Skeletal muscle satellite cell (primary cell): Measurements from ENCODE around the gene NSMCE4A.
A peak's percentile ranks its signal among the peaks of the same experiment; 100 is the strongest.
"Not testable (repeated sequence)": the region's sequence is repeated elsewhere in the genome, so short reads cannot be mapped to it uniquely, and the experiment has no call there.

Experiments
- H3K27me3 ChIP-seq: 2 replicates; pipeline ENCODE4 v1.7.0; 2013; ENCODE audit warnings: low read length; ENCODE audit not compliant: control insufficient read depth, insufficient read depth
- H3K36me3 ChIP-seq: 2 replicates; pipeline ENCODE4 v1.7.0; 2013; ENCODE audit warnings: mild to moderate bottlenecking, control low read depth, low read length; ENCODE audit not compliant: insufficient read depth
- H3K4me1 ChIP-seq: 2 replicates; pipeline ENCODE4 v1.7.0; 2013; ENCODE audit warnings: low read length; ENCODE audit not compliant: control insufficient read depth, insufficient read depth
- H3K4me2 ChIP-seq: 2 replicates; pipeline ENCODE4 v1.7.0; 2013; ENCODE audit warnings: mild to moderate bottlenecking, low read length
- H3K4me3 ChIP-seq: 2 replicates; pipeline ENCODE4 v1.7.0; 2013; ENCODE audit warnings: low read length
- H3K9ac ChIP-seq: 2 replicates; pipeline ENCODE4 v1.7.0; 2013; ENCODE audit warnings: mild to moderate bottlenecking, low read depth, low read length, moderate library complexity
- H3K9me3 ChIP-seq: replicated peaks from 2 replicates; pipeline ENCODE4 v1.7.0; 2013; ENCODE audit warnings: mild to moderate bottlenecking, control low read depth, low read length

The NSMCE4A gene

DNA sequence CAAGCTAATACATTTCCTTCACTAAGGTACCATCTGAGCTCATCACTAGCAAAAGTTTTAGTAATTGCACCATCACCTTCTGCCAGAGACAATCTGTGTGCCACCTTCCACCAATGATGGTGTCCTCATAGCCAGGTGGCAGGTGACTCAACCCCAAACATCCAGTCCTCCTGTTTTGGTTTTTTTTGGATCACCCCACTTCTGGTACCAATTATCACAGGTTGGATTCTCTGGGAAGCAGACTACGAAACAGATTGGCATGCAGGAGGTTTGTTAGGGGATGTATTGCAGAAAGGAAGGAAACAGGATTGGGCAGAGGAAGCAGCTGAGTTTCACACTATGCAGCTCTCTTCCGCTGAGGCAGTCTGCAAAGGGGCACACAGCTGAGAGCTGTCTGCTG, 9.4 kb upstream of the NSMCE4A start:
- Histone ChIP-seq H3K4me1 (no peaks in the 10 kb centered on the region), H3K36me3 (no peaks in the 10 kb centered on the region), H3K4me2 (no peak overlapping the region), H3K4me3 (no peak overlapping the region), H3K9me3 (no peaks in the 10 kb centered on the region), H3K9ac (no peak overlapping the region), H3K27me3 (no peaks in the 10 kb centered on the region)

DNA sequence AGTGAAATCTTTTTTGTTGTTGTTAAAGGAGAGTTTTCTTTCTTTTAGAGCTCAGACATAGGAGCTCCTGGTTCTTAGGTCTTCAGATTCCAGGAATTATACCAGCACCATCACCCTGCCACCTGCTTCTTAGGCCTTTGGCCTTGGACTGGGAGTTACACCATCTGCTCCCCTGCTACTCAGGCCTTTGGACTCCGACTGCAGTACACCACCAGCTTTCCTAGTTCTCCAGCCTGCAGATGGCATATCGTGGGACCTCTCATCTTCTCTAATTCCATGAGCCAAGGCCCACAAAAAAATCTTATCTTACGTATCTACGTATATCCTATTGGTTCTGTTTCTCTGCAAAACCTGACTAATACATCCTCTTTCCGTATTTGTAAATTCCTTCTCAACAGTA, 8.8 kb upstream of the NSMCE4A start:
- H3K27me3 ChIP-seq: no peaks in the 10 kb centered on the region
- H3K9ac ChIP-seq: no peak overlapping the region
- H3K4me3 ChIP-seq: no peak overlapping the region
- H3K9me3 ChIP-seq: no peaks in the 10 kb centered on the region
- H3K36me3 ChIP-seq: no peaks in the 10 kb centered on the region
- no peaks in the 10 kb centered on the region for H3K4me1 ChIP-seq
- H3K4me2 ChIP-seq: no peak overlapping the region

DNA sequence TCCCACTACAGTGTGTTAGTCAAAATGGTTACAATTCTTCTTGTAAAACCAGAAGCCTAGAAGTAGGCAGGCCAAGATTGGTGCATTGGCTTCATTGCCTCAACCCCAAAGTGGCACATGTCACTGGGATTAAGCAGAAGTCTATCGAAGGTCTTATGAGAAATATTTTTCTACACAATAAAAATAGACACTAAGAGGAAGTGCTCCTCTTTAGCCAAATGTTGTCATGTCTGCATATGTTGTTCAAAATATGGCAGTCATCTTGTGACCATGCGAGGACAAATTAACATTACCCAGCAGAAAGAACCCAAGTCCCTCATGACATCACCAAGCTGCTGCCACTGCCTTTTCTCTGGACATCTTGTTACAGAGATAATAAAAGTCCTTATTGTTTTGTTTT, 6.3 kb upstream of the NSMCE4A start:
- H3K4me2 ChIP-seq: no peak overlapping the region
- H3K27me3 ChIP-seq: no peaks in the 10 kb centered on the region
- no peaks in the 10 kb centered on the region for H3K9me3 ChIP-seq
- H3K4me3 ChIP-seq: no peak overlapping the region
- H3K4me1 ChIP-seq: no peaks in the 10 kb centered on the region
- H3K9ac ChIP-seq: no peak overlapping the region
- H3K36me3 ChIP-seq: no peaks in the 10 kb centered on the region

DNA sequence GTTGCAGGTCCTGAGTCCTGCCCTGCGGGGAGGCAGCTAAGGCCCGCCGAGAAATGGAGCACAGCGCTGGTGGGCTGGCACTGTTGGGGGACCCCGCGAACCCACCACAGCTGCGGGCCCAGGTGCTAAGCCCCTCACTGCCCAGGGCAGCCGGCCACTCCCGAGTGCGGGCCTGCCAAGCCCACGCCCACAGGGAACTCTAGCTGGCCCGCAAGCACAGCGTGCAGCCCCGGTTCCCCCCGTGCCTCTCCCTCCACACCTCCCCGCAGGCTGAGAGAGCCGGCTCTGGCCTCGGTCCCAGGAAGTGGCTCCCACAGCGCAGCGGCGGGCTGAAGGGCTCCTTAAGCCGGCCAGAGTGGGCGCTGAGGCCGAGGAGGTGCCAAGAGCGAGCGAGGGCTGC, 3.5 kb upstream of the NSMCE4A start:
- H3K4me2 ChIP-seq: no peak overlapping the region
- H3K36me3 ChIP-seq: no peaks in the 10 kb centered on the region
- no peaks in the 10 kb centered on the region for H3K9me3 ChIP-seq
- H3K9ac ChIP-seq: no peak overlapping the region
- H3K27me3 ChIP-seq: no peaks in the 10 kb centered on the region
- peaks cover 1% of the 10 kb centered on the region for H3K4me1 ChIP-seq
- H3K4me3 ChIP-seq: no peak overlapping the region

DNA sequence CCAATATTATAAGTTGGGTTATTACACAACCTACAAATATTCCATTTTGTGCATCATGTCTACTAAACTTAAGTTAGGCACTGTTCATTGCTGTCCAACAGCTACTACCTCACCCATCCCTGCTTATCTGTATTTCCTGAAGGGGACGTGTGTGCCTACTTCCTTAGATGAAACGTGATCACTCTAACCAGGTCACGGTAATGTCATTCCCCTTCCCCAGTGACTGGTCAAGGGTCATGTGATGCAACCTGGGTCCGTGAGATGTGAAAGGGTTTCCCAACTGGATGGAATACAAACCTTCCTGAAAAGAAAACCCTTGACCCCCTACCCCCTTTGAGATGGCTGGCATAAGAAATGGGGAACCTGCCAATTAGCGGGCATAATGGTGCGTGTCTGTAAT, 1.6 kb upstream of the NSMCE4A start:
- Histone ChIP-seq H3K27me3 (no peaks in the 10 kb centered on the region), H3K4me3 (no peak overlapping the region), H3K4me1 (peaks cover 4% of the 10 kb centered on the region), H3K9ac (no peak overlapping the region), H3K9me3 (no peaks in the 10 kb centered on the region), H3K4me2 (no peak overlapping the region), H3K36me3 (no peaks in the 10 kb centered on the region)

DNA sequence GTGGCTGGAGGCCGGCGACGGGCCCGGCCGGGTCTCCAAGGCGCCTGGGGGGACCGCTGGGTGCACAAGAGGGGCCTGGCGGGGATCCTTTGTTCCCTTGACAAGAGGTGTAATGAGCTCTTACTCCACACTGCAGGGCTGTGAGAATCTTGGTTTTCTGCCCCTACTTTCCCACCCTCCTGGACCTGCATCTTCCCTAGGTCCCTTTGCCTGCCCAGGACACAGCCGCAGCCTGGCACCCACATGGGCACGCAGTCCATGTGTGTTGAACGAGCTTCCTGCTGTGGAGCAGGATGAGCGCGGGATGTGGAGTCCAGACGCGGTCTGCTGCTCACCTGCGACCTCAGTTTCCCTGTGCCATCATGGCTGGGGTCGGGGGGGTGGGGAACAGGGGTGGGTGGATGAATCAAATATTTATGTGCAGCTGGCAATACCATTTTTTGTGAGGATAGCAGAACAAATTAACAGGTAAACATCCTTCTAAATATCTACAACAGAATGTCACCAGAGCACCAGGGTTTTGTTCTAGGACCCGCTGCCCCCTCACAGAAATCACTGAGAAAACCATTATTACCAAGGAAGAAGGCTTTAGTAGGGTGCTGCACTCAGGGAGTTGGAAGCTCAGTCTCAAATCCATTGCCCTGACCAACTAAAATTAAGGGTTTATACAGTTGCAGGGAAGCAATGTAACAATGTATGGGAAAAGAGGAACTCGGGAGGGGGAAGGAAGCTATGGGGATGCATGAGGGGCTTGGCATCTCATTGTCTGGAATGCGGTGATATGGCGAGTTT, 474 bp upstream of the NSMCE4A start:
- Histone ChIP-seq H3K9me3 (no peaks in the 10 kb centered on the region), H3K36me3 (peaks cover 1% of the 10 kb centered on the region), H3K4me3 (peak overlapping the region; percentile 94), H3K4me1 (peaks cover 4% of the 10 kb centered on the region), H3K27me3 (no peaks in the 10 kb centered on the region), H3K9ac (peak overlapping the region; percentile 97), H3K4me2 (peak overlapping the region; percentile 97)

DNA sequence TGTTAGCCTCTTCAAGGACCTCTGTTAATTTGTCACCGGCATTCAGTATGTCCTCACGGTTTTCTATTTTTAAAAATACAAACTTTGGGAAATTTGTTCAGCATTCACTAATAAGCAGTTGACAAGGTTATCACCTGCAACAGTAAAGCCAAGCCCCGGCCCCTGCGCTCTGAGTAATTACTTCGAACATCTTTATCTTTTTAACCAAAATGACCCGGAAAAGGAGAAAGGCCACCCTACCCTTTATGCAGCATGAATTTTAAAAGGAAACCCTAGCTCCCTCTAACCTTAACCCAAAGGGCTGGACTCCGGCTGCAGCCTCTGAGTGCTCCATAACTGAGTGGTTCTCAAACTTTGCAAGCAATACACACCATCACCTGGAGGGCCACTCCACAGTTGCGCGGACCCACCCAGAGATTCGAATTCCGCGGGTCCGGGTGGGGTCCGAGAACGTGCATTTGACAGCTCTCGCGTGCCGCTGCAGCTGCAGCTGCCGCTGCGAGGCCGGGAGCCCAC, 940 bp downstream of the NSMCE4A start:
- H3K9ac ChIP-seq: peak overlapping the region; percentile 97
- H3K4me2 ChIP-seq: peak overlapping the region; percentile 97
- H3K36me3 ChIP-seq: peaks cover 3% of the 10 kb centered on the region
- no peaks in the 10 kb centered on the region for H3K27me3 ChIP-seq
- H3K4me1 ChIP-seq: peaks cover 4% of the 10 kb centered on the region
- peak overlapping the region; percentile 94 for H3K4me3 ChIP-seq
- H3K9me3 ChIP-seq: no peaks in the 10 kb centered on the region

DNA sequence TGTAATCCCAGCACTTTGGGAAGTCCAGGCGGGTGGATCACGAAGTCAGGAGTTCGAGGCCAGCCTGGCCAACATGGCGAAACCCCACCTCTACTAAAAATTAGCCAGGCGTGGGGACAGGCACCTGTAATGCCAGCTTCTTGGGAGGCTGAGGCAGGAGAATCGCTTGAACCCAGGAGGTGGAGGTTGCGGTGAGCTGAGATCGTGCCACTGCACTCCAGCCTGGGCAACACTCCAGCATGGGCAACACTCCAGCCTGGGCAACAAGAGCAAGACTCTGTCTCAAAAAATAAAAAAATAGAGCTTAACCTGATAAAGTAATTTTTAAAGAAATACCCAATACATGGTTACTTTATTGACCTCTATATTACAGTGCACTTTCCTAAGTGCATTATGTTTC, 5.9 kb downstream of the NSMCE4A start:
- H3K4me1 ChIP-seq, H3K9me3 ChIP-seq, H3K27me3 ChIP-seq, H3K4me3 ChIP-seq, H3K9ac ChIP-seq, H3K4me2 ChIP-seq: not testable (repeated sequence)
- H3K36me3 ChIP-seq: peaks cover 28% of the 10 kb centered on the region

DNA sequence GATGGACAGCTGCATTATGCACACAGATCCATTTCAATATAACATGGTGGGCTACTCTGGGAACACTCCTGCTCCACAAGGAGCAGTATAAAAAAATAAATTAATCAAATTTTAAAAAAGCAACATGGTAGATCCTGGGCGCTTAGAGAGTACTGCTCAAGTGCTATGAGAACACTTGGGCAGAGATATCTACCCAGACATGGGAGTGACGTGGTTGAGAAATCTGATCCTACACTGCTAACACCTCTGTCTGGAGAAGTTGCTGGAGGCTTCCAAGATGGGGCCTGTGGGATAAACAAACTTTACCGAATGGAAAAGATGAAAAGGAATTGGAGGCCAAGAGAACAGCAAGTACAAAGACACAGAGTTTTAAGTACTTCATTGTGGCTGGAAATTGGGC, 9.0 kb downstream of the NSMCE4A start:
- Histone ChIP-seq H3K9me3 (no peaks in the 10 kb centered on the region), H3K9ac (no peak overlapping the region), H3K4me2 (no peak overlapping the region), H3K27me3 (no peaks in the 10 kb centered on the region), H3K4me3 (no peak overlapping the region), H3K4me1 (no peaks in the 10 kb centered on the region), H3K36me3 (peaks cover 28% of the 10 kb centered on the region)

DNA sequence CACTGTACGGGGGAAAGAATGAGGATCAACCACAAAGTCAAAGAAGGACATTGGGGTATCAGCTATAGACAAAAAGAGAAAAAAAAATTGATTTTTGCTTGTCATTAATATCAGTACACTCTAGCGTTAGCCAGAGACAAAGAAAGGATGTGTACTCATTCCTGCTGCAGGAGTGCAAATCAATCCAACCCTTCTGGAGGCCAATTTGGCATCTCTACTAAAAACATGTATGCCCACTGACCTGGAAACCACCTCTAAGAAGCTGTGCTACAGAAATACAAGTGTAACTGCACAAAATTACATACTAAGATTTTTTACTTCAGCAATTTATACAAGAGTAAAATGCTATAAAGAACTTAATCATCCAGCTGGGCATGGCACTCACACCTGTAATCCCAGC, 13.6 kb downstream of the NSMCE4A start:
- Histone ChIP-seq H3K27me3 (no peaks in the 10 kb centered on the region), H3K4me2 (no peak overlapping the region), H3K36me3 (peaks cover 13% of the 10 kb centered on the region), H3K9ac (no peak overlapping the region), H3K9me3 (no peaks in the 10 kb centered on the region), H3K4me1 (peaks cover 8% of the 10 kb centered on the region), H3K4me3 (no peak overlapping the region)

DNA sequence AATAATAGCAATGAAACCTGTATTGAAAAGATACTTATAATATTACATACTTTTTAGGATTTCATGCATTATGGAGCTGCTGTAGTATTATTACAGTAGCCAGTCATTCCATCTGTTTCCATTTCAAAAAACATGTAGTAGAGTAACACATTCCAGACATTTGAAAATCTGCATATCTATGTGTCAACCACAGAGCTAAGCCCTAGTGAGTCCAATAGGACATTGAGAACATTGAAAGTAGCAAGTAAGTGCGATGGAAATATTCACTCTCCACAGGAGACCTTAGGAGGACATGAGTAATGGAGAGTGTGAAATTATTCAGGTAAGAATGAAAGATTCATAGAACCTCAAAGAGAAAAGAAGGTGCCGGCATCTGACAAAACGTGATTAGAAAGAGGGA, 15.3 kb downstream of the NSMCE4A start:
- Histone ChIP-seq H3K9me3 (no peaks in the 10 kb centered on the region), H3K4me3 (no peak overlapping the region), H3K9ac (no peak overlapping the region), H3K27me3 (no peaks in the 10 kb centered on the region), H3K4me1 (peaks cover 14% of the 10 kb centered on the region), H3K36me3 (peaks cover 6% of the 10 kb centered on the region), H3K4me2 (no peak overlapping the region)
